NCI-H128 (cell line): ENCODE results near the gene SPEN.
A peak's percentile ranks its signal among the peaks of the same experiment; 100 is the strongest.

Source experiments
- DNase-seq: peaks from one replicate; lab custom pipeline; 2025; ENCODE audit not compliant: unreplicated experiment; lab: John Stamatoyannopoulos, UW

Gene SPEN

GRCh38 chr1:15958793-15959192, 111.3 kb downstream of the SPEN start:
- no peak for DNase-seq

GRCh38 chr1:15959424-15959823, 111.9 kb downstream of the SPEN start:
- no peak for DNase-seq

GRCh38 chr1:15959827-15960446, 112.4 kb downstream of the SPEN start:
- no peak for DNase-seq

DNA sequence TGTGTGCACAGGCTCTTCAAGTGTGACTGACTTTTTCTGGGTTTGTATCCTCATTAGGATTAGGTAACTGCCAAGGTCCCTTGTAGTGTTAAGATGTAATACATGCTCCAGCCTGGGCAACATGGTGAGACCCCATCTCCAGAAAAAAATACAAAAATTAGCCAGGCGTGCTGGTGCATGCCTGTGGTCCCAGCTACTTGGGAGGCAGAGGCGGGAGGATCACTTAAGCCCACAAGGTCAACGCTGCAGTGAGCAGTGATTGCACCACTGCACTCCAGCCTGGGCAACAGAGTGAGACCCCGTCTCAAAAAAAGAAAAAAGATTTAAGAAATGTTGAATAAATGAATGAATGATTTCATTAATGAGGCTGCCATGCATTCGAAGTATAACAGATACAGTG, 113.3 kb downstream of the SPEN start:
- no peak for DNase-seq

GRCh38 chr1:15961492-15961891, 114.0 kb downstream of the SPEN start:
- no peak for DNase-seq

DNA sequence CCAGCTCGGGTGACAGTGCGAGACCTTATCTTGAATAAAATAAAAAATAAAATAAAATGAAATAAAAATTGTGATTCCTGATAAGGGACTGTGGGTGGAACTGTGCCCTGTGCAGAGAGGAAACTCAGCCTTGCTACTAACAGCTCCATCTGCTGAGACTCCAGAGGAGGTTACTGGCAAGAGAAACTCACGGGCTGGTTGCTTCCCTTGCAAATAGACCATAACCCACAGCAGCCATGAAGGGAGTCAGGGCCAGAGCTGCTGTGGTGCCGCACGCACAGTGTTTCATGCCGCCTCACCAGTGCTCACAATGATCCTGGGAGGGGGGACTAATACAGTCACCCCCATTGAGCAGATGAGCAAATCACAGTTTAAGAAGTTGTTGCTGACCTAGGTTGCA, 114.7 kb downstream of the SPEN start:
- DNase-seq, result no peak

DNA sequence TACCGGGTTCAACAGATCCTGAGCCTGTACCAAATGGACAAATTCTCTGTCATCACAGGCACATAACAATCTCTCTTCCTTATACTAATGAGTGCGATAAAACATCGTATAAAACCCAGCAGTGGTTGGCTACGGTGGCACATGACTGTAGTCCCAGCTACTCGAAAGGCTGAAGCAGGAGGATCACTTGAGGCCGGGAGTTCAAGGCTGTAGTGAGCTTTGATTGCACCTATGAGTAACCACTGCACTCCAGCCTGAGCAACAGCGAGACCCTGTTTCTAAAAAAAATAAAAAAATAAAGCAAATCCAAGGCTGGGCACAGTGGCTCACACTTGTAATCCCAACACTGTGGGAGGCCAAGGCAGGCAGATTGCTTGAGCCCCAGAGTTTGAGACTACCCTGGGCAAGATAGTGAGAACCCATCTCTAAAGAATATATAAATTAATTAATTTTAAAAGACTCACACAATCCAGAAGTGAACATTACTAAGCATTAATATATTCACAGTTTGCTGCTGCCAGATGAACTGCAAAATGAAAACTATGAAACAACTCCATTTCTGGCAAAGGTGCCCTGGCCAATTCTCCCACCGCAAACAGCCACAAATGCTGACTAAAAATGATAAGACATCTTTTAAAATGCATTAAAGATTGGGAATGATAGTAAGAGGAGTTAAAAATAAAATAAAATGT, 115.3 kb downstream of the SPEN start:
- DNase-seq, result no peak

DNA sequence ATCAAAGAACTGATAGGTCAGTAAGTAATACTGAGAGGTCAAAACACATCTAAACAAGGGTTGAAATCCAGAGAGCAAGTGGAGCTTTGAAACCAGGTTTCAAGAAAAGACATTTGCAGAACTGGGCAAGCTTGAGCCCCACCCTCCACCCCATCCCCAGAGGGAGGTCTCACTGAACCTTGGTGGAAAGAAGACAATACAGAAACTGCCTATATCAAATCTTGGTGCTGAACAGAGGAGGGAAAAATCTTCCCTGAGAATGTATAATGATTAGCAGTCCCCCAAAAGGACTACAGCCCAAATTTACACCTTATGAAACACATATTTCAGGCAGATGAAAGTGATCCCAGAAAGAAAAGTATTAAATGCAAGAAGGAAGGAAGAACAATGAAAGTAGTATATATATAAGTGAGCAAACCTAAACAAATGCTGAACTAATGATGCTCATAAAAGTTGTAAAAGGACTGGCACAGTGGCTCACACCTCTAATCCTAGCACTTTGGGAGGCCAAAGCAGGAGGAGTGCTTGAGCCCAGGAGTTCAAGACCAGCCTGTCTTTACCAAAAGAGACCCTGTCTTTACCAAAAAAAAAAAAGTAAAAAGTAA, 116.0 kb downstream of the SPEN start:
- DNase-seq, result no peak

DNA sequence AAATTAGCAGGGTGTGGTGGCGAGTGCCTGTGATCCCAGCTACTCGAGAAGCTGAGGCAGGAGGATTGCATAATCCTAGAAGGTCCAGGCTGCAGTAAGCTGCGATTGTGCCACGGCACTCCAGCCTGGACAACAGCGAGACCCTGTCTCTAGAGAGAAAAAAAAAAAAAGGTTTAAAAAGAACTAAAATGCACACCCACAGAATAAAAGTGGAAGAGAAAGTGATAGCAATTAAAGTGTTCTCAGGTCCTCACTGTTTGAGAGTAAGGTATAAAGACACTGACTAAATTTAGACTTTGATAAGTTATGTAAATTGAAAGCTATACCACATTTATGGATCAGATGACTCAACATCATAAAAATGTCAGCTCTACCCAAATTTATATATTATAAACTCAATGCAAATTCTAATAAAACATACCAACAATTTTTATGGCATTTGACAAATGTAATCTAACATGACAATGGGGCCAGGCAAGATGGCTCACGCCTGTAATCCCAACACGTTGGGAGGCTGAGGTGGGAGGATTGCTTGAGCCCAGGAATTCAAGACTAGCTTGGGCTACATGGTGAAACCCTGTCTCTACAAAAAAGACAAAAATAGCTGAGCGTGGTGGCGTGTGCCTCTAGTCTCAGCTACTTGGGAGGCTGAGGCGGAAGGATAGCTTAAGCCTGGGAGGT, 116.6 kb downstream of the SPEN start:
- no peak for DNase-seq

DNA sequence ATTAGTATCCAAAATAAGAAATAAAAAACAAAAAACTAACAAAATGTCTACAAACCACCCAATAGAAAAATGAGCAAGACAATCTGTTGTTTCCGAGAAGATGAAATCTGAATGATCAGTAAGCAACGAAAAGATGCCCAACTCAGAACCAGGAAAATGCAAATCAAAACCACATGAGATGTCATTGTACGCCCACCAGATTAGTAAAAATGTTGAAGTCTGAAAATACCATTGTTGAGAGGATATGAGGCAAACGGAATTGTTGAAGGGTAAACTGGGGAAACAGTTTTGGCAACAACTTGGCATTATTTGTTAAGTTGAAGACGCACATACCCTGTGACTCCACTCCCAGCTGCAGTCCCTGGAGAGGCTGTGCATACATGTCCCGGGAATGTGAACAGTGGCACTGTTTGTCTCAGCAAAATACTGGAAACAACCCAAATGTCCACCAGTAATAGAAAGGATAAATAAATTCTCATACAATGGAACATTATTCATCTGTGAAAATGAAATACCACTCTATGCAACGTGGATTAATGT, 117.8 kb downstream of the SPEN start:
- no peak for DNase-seq

DNA sequence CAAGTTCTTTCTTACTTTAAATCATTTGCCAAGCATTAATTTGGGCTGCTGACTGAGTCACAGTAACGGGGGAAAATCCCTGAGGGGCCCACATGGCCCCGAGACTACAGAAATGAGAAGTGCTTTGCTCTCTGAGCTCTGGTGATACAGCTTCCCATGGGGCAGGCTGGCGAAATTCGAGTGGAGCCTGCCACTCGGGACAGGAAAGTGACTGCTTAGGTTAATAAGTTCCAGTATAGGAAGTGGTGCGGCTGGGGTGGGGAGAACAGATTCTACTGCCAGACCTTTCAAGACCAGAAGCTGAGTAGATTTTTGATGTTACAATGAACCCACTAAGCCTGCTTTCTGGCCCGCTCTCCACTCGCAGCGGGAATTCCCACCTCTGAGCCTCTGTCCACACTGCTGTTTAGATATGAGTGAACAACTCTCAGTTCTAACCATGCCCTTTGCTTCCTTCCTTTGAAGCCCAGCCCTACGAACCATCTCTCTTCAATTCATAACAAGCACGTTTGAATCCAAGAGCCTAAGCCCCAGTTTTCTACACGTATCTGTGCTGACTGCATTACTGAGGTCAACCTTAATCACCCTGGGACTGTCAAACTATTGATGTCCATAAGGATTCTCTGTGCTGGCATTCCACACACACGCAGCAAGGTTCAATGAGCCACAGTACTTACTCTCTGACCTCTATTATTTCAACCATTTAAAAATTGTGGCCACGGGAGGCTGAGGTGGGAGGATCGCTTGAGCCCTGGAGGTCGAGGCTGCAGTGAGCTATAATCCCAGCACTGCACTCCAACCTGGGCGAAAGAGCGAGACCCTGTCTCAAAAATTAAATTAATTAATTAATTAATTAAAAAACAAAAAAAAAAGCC, 118.8 kb downstream of the SPEN start:
- DNase-seq, result no peak

DNA sequence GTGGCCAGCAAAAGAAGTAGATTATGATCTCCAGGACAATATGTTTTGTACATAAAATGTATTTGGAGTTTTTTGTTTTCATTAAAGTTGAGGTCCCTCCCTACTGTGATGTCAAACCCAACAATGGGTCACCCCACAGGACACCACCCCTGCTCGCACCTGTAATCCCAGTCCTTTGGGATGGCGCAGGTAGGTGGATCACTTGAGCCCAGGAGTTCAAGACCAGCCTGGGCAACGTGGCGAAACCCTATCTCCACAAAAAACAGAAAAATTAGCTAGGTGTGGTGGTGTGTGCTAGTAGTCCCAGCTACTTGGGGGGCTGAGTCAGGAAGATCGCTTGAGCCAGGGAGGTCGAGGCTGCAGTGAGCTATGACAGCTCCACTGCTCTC, 119.4 kb downstream of the SPEN start:
- no peak for DNase-seq

DNA sequence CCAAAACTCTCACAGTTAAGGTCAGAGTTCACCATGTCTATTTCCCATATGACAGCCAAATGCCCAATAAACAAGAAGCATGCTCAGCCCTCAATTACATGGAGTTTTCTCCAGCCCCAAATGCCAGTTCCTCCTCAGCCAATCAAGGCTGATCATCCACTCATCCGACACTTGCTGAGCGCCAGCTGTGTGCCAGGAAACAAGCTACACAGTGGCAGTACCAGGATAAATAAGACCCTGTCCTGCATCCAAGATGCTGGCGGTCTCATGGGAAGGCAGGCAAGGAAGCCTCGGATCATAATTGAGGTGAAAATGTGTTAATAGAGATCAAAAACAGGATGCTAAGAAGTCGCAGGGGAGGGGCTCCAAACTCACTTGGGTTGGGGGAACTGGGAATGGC, 120.7 kb downstream of the SPEN start:
- no peak for DNase-seq

DNA sequence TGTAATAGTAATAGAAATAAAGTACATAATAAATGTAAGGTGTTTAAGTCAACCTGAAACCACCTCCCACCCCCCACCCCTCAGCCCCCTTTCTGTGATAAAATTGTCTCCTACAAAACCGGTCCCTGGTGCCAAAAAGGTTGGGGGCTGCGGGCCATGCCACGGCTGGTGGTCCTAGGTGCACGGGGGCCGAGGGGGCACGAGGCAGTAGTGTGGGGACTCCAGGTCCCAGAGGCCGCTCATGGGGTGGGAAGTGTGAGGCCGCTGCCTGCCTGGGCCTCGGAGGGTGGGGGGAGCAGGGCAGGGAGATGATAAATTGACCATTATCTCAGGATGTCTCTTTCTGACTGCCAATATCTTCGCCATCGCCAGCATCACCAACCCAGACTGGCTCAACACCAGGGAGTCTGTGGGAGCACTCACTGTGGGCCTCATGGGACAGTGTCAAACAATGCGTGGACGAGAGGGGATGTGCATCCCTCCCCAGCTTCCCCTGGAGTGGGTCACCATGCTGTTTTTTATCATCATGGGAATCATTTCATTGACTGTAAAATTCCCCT, 121.9 kb downstream of the SPEN start:
- DNase-seq, result no peak

- no peak for DNase-seq
Observed at GRCh38 chr1:15970911-15971310, 123.4 kb downstream of the SPEN start.

GRCh38 chr1:15972409-15972808, 124.9 kb downstream of the SPEN start:
- DNase-seq, result no peak

GRCh38 chr1:15973772-15974171, 126.3 kb downstream of the SPEN start:
- DNase-seq, result no peak

DNA sequence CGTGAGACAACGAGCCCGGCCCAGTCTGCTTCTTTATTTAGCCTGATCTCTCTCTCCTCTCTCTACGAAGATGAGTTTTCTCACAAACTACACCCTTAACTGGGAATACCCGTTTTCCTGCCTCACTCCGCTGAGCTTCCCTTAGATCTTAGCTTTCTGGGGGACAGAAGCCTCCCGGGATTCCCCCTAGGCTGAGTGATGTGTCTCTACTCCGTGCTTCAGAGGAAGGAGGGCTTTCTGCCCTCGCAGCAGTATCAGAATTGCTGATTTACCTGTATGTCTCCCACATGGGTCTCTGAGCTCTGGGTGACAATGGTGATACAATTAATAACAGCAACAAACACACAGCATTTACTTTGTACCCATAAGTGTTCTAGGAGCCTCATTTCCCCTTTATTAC, 127.3 kb downstream of the SPEN start:
- DNase-seq, result no peak

DNA sequence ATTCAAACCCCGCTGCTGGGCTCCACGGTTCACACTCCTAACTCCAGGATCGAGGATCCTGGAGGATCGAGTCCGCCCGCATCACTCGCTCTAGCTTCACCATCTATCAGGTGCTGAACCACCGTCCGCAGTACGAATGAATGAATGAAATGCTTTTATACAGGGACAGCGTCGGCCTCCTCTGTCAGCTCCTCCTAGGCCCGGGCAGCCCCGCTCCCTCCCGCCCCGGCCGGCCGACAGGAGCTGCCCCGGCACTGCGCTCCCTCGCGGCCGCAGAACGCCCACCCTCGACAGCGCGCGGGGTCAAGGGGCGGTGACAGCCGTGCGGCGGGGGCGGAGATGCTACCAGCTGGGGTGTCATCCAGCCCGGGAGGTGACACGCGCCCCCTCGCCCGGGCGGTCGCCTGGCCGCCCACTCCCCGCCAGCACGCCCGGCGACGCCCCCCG, 127.9 kb downstream of the SPEN start:
- peak; percentile 12 for DNase-seq
